ENCODE data around the gene CEP78. TPM values are rescaled to one million over a fixed set of nuclear protein-coding genes. Genes with fewer than 3 reads are reported as not detected.
"Not testable (repeated sequence)": the region's sequence is repeated elsewhere in the genome, so short reads cannot be mapped to it uniquely, and the experiment has no call there.

Gene CEP78
- polyA plus RNA-seq, 3 donors: 28.1 to 38.7 (median 37.3) TPM

- DNase-seq: peak; percentile 83
These were observed 45.2 kb downstream of the CEP78 start for GRCh38 chr9:78280982-78281668.

GRCh38 chr9:78284181-78284580 is 48.3 kb downstream of the CEP78 start:
- DNase-seq: not testable (repeated sequence)

GRCh38 chr9:78286125-78286524 is 50.2 kb downstream of the CEP78 start:
- DNase-seq: no peak

- DNase-seq: no peak
These were observed 51.1 kb downstream of the CEP78 start for GRCh38 chr9:78286946-78287388.

GRCh38 chr9:78288214-78288892 is 52.5 kb downstream of the CEP78 start:
- DNase-seq: no peak

GRCh38 chr9:78289474-78289873 is 53.6 kb downstream of the CEP78 start:
- no peak for DNase-seq

- DNase-seq: no peak
These were observed 55.5 kb downstream of the CEP78 start for GRCh38 chr9:78291240-78291925.

- DNase-seq: no peak
These were observed 56.2 kb downstream of the CEP78 start for GRCh38 chr9:78292026-78292425.

- no peak for DNase-seq
These were observed 57.0 kb downstream of the CEP78 start for GRCh38 chr9:78292716-78293497.

GRCh38 chr9:78294290-78295176 is 58.7 kb downstream of the CEP78 start:
- DNase-seq: no peak

- DNase-seq: no peak
These were observed 59.3 kb downstream of the CEP78 start for GRCh38 chr9:78295177-78295575.

- no peak for DNase-seq
These were observed 59.9 kb downstream of the CEP78 start for GRCh38 chr9:78295731-78296130.

- peak; percentile 45 for DNase-seq
These were observed 60.5 kb downstream of the CEP78 start for GRCh38 chr9:78296201-78296892.

- DNase-seq: peak; percentile 93
These were observed 61.2 kb downstream of the CEP78 start, which contains the start of gene PSAT1 for GRCh38 chr9:78296893-78297671. Gene PSAT1 (plus strand): TSS chr9:78297125. CDS start chr9:78297211, 86 bp downstream.

- no peak for DNase-seq
These were observed 61.7 kb downstream of the CEP78 start for GRCh38 chr9:78297672-78297961.

- no peak for DNase-seq
These were observed 62.3 kb downstream of the CEP78 start for GRCh38 chr9:78298046-78298765.

- DNase-seq: no peak
These were observed 64.3 kb downstream of the CEP78 start for GRCh38 chr9:78300209-78300608.

GRCh38 chr9:78301466-78301865 is 65.6 kb downstream of the CEP78 start:
- no peak for DNase-seq
